ENCODE results near the gene TLR3.
A peak's percentile ranks its signal among the peaks of the same experiment; 100 is the strongest.
"Not testable (repeated sequence)": the region's sequence is repeated elsewhere in the genome, so short reads cannot be mapped to it uniquely, and the experiment has no call there.

Gene TLR3

GRCh38 chr4:186032259-186032658 lies 36.7 kb upstream of the TLR3 start:
- no peaks in the 10 kb centered on the region for H4K20me1 ChIP-seq (ENCODE audit: insufficient read depth, low read length)
- H3K36me3 ChIP-seq (replicated peaks; ENCODE audit: insufficient read depth, low read length), result no peaks in the 10 kb centered on the region
- no peaks in the 10 kb centered on the region for H3K27me3 ChIP-seq (replicated peaks; ENCODE audit: insufficient read depth, low read length)
- no peaks in the 10 kb centered on the region for H3K9me3 ChIP-seq (replicated peaks; ENCODE audit: insufficient read depth, low read length)
- H3K79me2 ChIP-seq (ENCODE audit: low read length), result no peaks in the 10 kb centered on the region
- no peaks in the 10 kb centered on the region for H3K9me2 ChIP-seq (replicated peaks; ENCODE audit: insufficient read depth, low read length)
- H3K9ac ChIP-seq (ENCODE audit: low read length), result no peak overlapping the region
- no peak overlapping the region for H3K27ac ChIP-seq (ENCODE audit: low read length)
- no peaks in the 10 kb centered on the region for H3K4me1 ChIP-seq (ENCODE audit: low read length)
- H2AFZ ChIP-seq (ENCODE audit: low read length), result no peak overlapping the region
- H3F3A ChIP-seq (ENCODE audit: insufficient read depth, low read length), result no peaks in the 10 kb centered on the region
- no peak for TF ChIP-seq EZH2phosphoT487 (IDR thresholded peaks at IDR 0.05; ENCODE audit: low read length)
- 0 out of 2 replicates have a peak, but pooled peaks have one; percentile 4 for TF ChIP-seq CTCF (IDR thresholded peaks at IDR 0.05; ENCODE audit: low read length)
- TF ChIP-seq EZH2 (optimal IDR thresholded peaks at IDR 0.05; ENCODE audit: low read depth, low read length), result no peak
- DNase-seq, result no peak
- H3K4me3 ChIP-seq (ENCODE audit: low read length), result no peak overlapping the region
- no peak overlapping the region for H3K4me2 ChIP-seq (ENCODE audit: low read depth, low read length)

GRCh38 chr4:186033027-186033426 lies 35.9 kb upstream of the TLR3 start:
- Histone ChIP-seq H3K27ac (ENCODE audit: low read length) (no peak overlapping the region), H3K4me2 (ENCODE audit: low read depth, low read length) (no peak overlapping the region), H3K36me3 (replicated peaks; ENCODE audit: insufficient read depth, low read length) (no peaks in the 10 kb centered on the region), H3K79me2 (ENCODE audit: low read length) (no peaks in the 10 kb centered on the region), H3K9ac (ENCODE audit: low read length) (no peak overlapping the region), H2AFZ (ENCODE audit: low read length) (no peak overlapping the region), H4K20me1 (ENCODE audit: insufficient read depth, low read length) (no peaks in the 10 kb centered on the region), H3F3A (ENCODE audit: insufficient read depth, low read length) (no peaks in the 10 kb centered on the region), H3K4me1 (ENCODE audit: low read length) (no peaks in the 10 kb centered on the region), H3K9me2 (replicated peaks; ENCODE audit: insufficient read depth, low read length) (no peaks in the 10 kb centered on the region), H3K4me3 (ENCODE audit: low read length) (no peak overlapping the region), H3K27me3 (replicated peaks; ENCODE audit: insufficient read depth, low read length) (no peaks in the 10 kb centered on the region), H3K9me3 (replicated peaks; ENCODE audit: insufficient read depth, low read length) (no peaks in the 10 kb centered on the region)
- no peak for DNase-seq
- TF ChIP-seq EZH2 (optimal IDR thresholded peaks at IDR 0.05; ENCODE audit: low read depth, low read length), result no peak

GRCh38 chr4:186034613-186035012 lies 34.3 kb upstream of the TLR3 start:
- not testable (repeated sequence) for H3K9me3 ChIP-seq (replicated peaks; ENCODE audit: insufficient read depth, low read length); H3K79me2 ChIP-seq (ENCODE audit: low read length); H3K27me3 ChIP-seq (replicated peaks; ENCODE audit: insufficient read depth, low read length); H3K9me2 ChIP-seq (replicated peaks; ENCODE audit: insufficient read depth, low read length); DNase-seq; H4K20me1 ChIP-seq (ENCODE audit: insufficient read depth, low read length); H3K4me3 ChIP-seq (ENCODE audit: low read length); H3K36me3 ChIP-seq (replicated peaks; ENCODE audit: insufficient read depth, low read length); H3F3A ChIP-seq (ENCODE audit: insufficient read depth, low read length); H2AFZ ChIP-seq (ENCODE audit: low read length); H3K4me1 ChIP-seq (ENCODE audit: low read length); H3K4me2 ChIP-seq (ENCODE audit: low read depth, low read length); H3K9ac ChIP-seq (ENCODE audit: low read length); H3K27ac ChIP-seq (ENCODE audit: low read length)

- H3K4me1 ChIP-seq (ENCODE audit: low read length), result no peaks in the 10 kb centered on the region
- H3K36me3 ChIP-seq (replicated peaks; ENCODE audit: insufficient read depth, low read length), result no peaks in the 10 kb centered on the region
- H3K9ac ChIP-seq (ENCODE audit: low read length), result no peak overlapping the region
- no peaks in the 10 kb centered on the region for H3K27me3 ChIP-seq (replicated peaks; ENCODE audit: insufficient read depth, low read length)
- DNase-seq, result no peak
- no peaks in the 10 kb centered on the region for H3K9me3 ChIP-seq (replicated peaks; ENCODE audit: insufficient read depth, low read length)
- no peaks in the 10 kb centered on the region for H4K20me1 ChIP-seq (ENCODE audit: insufficient read depth, low read length)
- no peak overlapping the region for H2AFZ ChIP-seq (ENCODE audit: low read length)
- TF ChIP-seq EZH2phosphoT487 (IDR thresholded peaks at IDR 0.05; ENCODE audit: low read length), result no peak
- TF ChIP-seq EZH2 (optimal IDR thresholded peaks at IDR 0.05; ENCODE audit: low read depth, low read length), result no peak
- no peak for TF ChIP-seq CTCF (IDR thresholded peaks at IDR 0.05; ENCODE audit: low read length)
- H3F3A ChIP-seq (ENCODE audit: insufficient read depth, low read length), result no peaks in the 10 kb centered on the region
- H3K9me2 ChIP-seq (replicated peaks; ENCODE audit: insufficient read depth, low read length), result no peaks in the 10 kb centered on the region
- no peak overlapping the region for H3K4me3 ChIP-seq (ENCODE audit: low read length)
- no peaks in the 10 kb centered on the region for H3K79me2 ChIP-seq (ENCODE audit: low read length)
- H3K27ac ChIP-seq (ENCODE audit: low read length), result no peak overlapping the region
- H3K4me2 ChIP-seq (ENCODE audit: low read depth, low read length), result no peak overlapping the region
Observed at GRCh38 chr4:186036976-186037581, 31.9 kb upstream of the TLR3 start.
